HG02759 (cell line): Measurements from ENCODE around the gene CC2D1A.

Source experiments
- ATAC-seq: cut with Tn5 transposase; IDR thresholded peaks from one replicate; pipeline ENCODE4 v1.9.1; 2021; ENCODE audit warnings: mild to moderate bottlenecking, moderate library complexity; ENCODE audit not compliant: unreplicated experiment

The CC2D1A gene

DNA sequence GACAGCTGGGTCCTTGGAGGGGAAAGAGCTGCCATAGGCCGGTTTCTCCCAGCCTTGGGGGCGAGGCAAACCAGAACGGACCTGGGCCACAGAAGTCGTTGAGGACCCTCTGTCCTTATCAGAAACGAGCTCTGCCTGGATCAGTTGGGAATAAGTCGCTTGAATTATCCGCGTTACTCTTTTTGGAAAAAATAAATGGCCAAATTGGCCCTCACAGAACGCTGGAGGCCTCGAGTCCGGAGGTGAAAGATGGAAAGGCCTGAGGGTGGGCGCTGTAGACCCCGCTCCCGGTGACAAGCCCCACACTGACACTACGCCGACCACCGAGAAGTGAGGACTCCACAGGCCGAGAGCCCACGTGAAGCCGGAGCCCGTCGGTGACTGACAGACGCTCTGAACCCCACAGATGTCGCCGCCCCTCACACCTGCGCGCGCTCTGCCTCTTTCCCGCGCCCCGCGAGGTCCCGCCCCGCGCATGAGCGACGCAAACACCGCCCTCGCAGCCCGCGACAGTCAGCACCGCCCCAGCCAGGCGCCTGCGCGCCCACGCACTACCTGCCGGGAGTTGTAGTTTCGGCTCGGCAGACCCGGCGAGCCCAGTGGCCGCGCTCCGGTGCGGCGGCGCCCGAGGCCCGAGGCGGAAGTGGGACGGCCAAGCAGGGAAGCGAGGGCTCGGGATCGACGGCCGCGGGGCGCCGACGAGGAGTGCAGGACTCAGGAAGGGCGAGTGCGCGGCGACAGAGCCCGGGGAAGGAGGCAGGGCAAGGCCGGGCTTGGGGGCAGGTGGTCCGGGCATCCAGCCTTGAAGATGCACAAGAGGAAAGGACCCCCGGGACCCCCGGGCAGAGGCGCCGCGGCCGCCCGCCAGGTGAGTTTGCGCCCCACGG lies at the start of gene CC2D1A, which contains the start of gene BRME1:
TSS of gene CC2D1A (plus strand) at position 568 of the 887 bp plus-strand sequence. CDS start at position 809, 241 bp downstream.
TSS of gene BRME1 (minus strand) at position 484 of the 887 bp plus-strand sequence. CDS start 1,225 bp downstream, outside the sequence.
- ATAC-seq: peak; percentile 96

GRCh38 chr19:13856497-13856896 lies 49.5 kb upstream of the CC2D1A start:
- ATAC-seq: no peak

- no peak for ATAC-seq
Measured at GRCh38 chr19:13859361-13859880, 46.6 kb upstream of the CC2D1A start.

DNA sequence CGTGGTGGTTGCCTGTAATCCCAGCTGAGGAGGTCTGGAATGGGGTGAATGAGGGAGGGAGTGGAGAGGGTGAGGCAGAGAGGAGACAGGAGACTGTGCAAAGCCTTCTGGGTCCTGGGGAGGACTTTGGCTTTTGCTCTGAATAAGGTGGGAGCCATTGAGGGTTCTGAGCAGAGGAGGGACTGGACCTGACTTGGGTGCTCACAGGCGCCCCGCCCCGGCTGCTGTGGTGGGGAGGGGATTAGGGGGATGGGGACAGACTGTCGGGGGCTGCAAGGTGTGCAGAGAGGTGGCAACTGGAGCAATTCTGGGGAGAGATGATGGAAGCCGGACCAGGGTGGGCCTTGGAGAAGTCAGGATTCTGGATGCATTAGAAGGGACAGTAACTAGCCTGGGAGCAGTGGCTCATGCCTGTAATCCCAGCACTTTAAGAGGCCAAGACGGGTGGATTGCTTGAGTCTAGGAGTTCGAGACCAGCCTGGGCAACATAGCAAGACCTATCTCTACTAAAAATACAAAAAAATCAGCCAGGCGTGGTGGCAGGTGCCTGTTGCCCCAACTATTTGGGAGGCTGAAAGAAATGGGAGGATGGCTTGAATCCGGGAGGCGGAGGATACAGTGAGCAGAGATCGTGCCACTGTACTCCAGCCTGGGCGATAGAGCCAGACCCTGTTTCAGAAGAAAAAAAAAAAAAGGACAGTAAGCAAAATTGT lies 45.2 kb upstream of the CC2D1A start:
- no peak for ATAC-seq

DNA sequence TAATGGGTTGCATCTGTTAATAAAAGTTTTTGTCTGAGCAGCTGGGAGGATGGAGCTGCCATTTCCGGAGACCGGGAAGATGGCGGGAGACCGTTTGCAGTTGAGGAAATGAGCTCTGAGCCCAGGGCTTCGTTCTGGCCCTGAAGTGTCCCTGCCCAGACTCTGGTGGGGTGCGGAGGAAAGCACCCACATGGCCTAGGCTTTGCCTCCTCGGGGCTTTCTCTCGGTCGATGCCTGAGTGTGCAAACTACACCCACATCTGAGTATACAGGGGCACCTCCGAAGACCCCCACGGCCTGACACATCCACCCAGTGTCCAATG lies 44.6 kb upstream of the CC2D1A start:
- ATAC-seq: peak; percentile 35

DNA sequence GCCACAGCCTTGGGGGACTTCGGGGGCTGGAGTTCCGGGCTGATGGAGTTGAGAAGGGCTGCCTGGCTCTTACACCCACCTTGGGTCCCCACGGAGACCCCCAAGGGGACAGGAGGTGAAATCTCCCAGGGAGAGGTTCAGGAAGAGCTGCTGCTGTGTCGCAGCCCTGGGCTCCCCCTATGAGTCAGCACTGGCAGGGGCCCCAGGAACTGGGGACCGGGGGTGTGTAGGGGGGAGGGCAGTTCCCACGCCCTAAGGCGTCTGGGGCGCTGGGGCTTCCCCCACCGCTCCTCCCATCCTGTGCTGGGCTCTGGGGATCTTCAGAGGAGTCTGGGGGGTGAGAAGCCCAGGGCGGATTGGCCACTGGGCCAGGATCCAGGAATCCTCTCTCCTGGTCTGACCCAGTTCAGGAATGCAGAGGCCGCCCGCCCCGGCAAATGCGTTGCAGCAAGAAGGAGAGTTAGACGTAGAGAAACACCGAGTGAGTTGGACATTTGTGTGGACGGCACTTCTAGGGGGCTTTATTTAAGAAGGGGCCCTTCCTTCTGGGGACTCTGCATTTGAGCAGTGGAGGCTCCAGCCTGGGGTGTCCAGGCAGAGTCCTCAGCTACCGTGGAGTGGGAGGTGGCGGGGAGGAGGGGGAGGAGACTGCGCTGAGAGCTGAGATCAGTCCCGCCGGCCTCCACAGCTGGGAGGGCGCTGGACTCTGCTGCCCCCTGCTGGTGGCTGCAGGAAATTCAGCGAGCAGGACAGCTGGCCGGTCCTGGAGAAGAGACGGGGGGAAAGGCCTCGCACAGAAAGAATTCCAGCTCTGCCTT lies 44.1 kb upstream of the CC2D1A start:
- ATAC-seq: peak; percentile 75

GRCh38 chr19:13864046-13864666 lies 41.8 kb upstream of the CC2D1A start:
- ATAC-seq: no peak

DNA sequence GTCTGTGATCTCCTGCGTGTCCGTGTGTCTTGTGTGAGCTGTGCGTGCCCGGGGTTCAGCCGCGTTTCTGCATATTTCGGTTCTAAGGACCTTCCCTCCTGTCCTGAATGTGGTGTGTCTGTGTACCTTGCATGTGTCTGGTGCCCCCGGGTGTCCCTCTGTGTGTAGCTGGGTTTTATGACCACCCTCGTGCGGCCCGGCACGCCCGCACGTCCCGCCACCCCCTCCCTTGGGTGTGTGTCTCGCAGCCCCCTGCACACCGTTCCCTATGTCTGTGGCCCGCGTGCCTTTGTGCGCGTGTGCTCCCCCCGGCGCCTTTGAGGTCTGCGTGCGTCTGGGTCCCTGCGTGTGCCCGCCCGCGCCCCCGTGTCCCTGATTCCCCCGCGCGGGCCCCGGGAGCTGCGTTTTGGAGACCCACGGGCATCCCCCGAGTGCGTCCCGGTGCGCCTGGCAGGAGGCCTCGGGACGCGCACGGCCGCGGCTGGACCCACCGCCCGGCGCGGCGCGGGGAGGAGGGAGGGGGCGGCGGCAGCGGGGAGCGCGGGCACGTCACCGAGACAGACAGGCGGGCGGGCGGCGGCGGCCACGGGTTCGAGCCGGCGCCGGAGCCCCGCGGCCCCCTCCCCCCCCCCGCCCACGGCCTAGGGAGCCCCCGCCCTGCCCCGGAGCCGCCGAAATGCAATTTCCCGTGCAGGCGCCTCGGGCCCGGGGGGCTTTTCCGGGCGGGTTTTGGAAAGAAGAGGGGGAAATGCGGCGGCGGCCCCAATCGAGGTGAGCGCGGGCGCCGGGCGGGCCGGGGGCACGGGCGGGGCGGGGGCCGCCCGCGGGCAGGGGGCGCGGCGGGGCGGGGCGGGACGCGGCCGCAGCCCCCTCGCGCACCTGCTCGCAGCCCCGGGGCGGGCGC lies 41.1 kb upstream of the CC2D1A start:
- no peak for ATAC-seq

GRCh38 chr19:13865571-13866462 lies 40.2 kb upstream of the CC2D1A start:
- ATAC-seq: no peak

GRCh38 chr19:13866463-13867046 lies 39.4 kb upstream of the CC2D1A start:
- no peak for ATAC-seq

- no peak for ATAC-seq
Measured at GRCh38 chr19:13868663-13869062, 37.3 kb upstream of the CC2D1A start.

GRCh38 chr19:13869281-13869680 lies 36.7 kb upstream of the CC2D1A start:
- ATAC-seq: no peak

DNA sequence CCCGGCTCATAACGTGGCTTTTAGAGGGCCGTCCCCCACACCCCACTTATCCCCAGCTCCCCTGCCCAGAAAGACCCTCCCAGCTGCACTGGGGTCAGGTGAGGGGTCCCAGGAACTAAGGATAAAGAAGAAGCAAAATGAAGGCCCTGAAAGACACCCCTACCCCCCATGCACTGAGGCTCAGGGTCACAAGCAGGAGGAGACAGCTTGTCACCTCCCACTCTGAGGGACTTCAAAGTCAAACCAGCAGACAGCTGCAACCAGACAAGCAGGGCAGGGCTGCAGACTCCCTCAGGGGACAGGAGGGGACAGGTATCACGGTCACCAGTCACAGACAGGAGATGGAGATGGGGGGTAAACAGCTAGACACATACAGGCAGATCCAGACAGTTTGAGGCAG lies 35.1 kb upstream of the CC2D1A start:
- ATAC-seq: no peak

- no peak for ATAC-seq
Measured at GRCh38 chr19:13872339-13872694, 33.7 kb upstream of the CC2D1A start.

- ATAC-seq: no peak
Measured at GRCh38 chr19:13872695-13873389, 33.2 kb upstream of the CC2D1A start.

- ATAC-seq: no peak
Measured at GRCh38 chr19:13873834-13874515, 32.0 kb upstream of the CC2D1A start.

- no peak for ATAC-seq
Measured at GRCh38 chr19:13875824-13876223, 30.2 kb upstream of the CC2D1A start.
